SK-N-SH treated with all-trans-retinoic acid at 6 μM for 48 hours (cell line): ENCODE results near the gene DHRS3.

Source experiments
- ZNF8 ChIP-seq: fragments of 450-650 bp; formaldehyde crosslinking; IDR thresholded peaks from 2 replicates; pipeline ENCODE4 v1.5.0; 2020; ENCODE audit warnings: mild to moderate bottlenecking, moderate library complexity
- TF ChIP-seq, protein P1 (sequence below): fragments of 250-450 bp; sonication (Bioruptor Pico); IDR thresholded peaks from 2 replicates; pipeline ENCODE4 v1.8.0; 2020; ENCODE audit warnings: mild to moderate bottlenecking, moderate library complexity, borderline replicate concordance

DNA sequence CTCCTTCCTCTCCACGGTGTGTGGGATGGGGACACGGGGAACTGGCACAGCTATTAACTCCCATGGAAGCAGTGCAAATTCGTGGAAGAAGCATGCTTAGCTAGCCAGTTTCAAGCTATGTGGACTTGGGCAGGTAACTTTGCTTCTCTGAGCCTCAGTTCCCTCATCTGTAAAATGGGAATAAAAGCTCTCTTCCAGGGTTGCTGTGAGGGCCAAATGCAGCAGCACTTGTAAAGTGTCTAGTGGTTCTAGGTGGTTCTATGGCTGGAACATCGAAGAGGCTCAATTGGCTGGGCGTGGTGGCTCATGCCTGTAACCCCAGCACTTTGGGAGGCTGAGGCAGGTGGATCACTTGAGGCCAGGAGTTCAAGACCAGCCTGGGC is 43.3 kb downstream of the DHRS3 start:
- TF ChIP-seq, protein P1, sequence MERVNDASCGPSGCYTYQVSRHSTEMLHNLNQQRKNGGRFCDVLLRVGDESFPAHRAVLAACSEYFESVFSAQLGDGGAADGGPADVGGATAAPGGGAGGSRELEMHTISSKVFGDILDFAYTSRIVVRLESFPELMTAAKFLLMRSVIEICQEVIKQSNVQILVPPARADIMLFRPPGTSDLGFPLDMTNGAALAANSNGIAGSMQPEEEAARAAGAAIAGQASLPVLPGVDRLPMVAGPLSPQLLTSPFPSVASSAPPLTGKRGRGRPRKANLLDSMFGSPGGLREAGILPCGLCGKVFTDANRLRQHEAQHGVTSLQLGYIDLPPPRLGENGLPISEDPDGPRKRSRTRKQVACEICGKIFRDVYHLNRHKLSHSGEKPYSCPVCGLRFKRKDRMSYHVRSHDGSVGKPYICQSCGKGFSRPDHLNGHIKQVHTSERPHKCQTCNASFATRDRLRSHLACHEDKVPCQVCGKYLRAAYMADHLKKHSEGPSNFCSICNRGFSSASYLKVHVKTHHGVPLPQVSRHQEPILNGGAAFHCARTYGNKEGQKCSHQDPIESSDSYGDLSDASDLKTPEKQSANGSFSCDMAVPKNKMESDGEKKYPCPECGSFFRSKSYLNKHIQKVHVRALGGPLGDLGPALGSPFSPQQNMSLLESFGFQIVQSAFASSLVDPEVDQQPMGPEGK (CRISPR knock-in tag) = no peak
- TF ChIP-seq ZNF8 (CRISPR knock-in tag) = no peak
